A549 (cell line): ENCODE results near the gene AHR. TPM values are rescaled to one million over a fixed set of nuclear protein-coding genes. Genes with fewer than 3 reads are reported as not detected.
A peak's percentile ranks its signal among the peaks of the same experiment; 100 is the strongest.

Experiments used
- ATAC-seq, 2 experiments: fragments of 200-7000 bp in 1 of 2; fragments of >200 bp in 1 of 2; cut with Nextera tagmentation in 1 of 2; cut with Tn5 transposase in 1 of 2; 3 replicates each; pipeline versions ENCODE4 v1.8.0 to v1.9.1; 2018 to 2020; ENCODE audit warnings: mild to moderate bottlenecking in 1 of 2, moderate library complexity in 1 of 2
- CTCF ChIA-PET: fragments of 300-600 bp; sonication (Branson Sonifier 250); formaldehyde crosslinking; extraction: SDS; loops from one replicate; lab custom pipeline; 2021; ENCODE audit warnings: antibody characterized with exemption, inconsistent platforms; lab: Yijun Ruan, JAX
- POLR2A ChIA-PET: fragments of 350-600 bp; formaldehyde crosslinking; extraction: SDS; loops from one replicate; lab custom pipeline; 2021; ENCODE audit warnings: antibody characterized with exemption, inconsistent platforms; lab: Yijun Ruan, JAX
- DNase-seq, 2 experiments: peaks; one replicate each; pipeline versions ENCODE4 v3.0.0 to v3.0.0-alpha.2; 2011 to 2016; ENCODE audit warnings: low read depth in 1 of 2, low spot score in 1 of 2
- FAIRE-seq: peaks from 2 replicates; lab custom pipeline; 2011; peaks lifted over from hg19 to GRCh38; lab: Jason Lieb, UNC
- H3K27ac ChIP-seq, 2 experiments: fragments of >200 bp; sonication (Bioruptor Twin); formaldehyde crosslinking; 3 replicates each; pipeline ENCODE4 v1.5.1; 2016 to 2017
- H3K4me1 ChIP-seq: fragments of >200 bp; sonication (Bioruptor Twin); formaldehyde crosslinking; 3 replicates; pipeline ENCODE4 v1.6.1; 2016
- H3K4me2 ChIP-seq: fragments of >200 bp; sonication (Bioruptor Twin); formaldehyde crosslinking; 3 replicates; pipeline ENCODE4 v1.6.1; 2016
- H3K4me3 ChIP-seq: fragments of >200 bp; sonication (Bioruptor Twin); formaldehyde crosslinking; 3 replicates; pipeline ENCODE4 v1.5.1; 2016
- H3K9me3 ChIP-seq: fragments of >200 bp; sonication (Bioruptor Twin); formaldehyde crosslinking; 3 replicates; pipeline ENCODE4 v1.6.1; 2016
- ATOH8 ChIP-seq: fragments of 250-450 bp; sonication (Bioruptor Pico); IDR thresholded peaks from 2 replicates; pipeline ENCODE4 v1.5.0; 2020; ENCODE audit warnings: low read depth, mild to moderate bottlenecking, moderate library complexity
- BCL3 ChIP-seq: fragments of >200 bp; sonication (Bioruptor Twin); formaldehyde crosslinking; IDR thresholded peaks from 3 replicates; pipeline ENCODE4 v1.6.1; 2016
- BHLHE40 ChIP-seq: IDR thresholded peaks from 2 replicates; pipeline ENCODE4 v1.6.1; 2012; ENCODE audit warnings: low read depth, low read length, inconsistent platforms
- CEBPB ChIP-seq, 2 experiments: fragments of >200 bp in 1 of 2; sonication (Bioruptor Twin) in 1 of 2; formaldehyde crosslinking in 1 of 2; IDR thresholded peaks; 2 replicates each; pipeline ENCODE4 v1.6.1; 2012 to 2016
- CHD2 ChIP-seq: fragments of 150-350 bp; IDR thresholded peaks from 2 replicates; pipeline ENCODE4 v1.6.1; 2014; ENCODE audit warnings: low read length; ENCODE audit not compliant: partially characterized antibody
- EP300 ChIP-seq, 2 experiments: fragments of >200 bp; sonication (Bioruptor Twin); formaldehyde crosslinking; IDR thresholded peaks; 2 replicates in 1 of 2; 3 replicates in 1 of 2; pipeline ENCODE4 v1.6.1; 2016 to 2017
- FOSB ChIP-seq: fragments of 250-450 bp; sonication (Bioruptor Pico); IDR thresholded peaks from 2 replicates; pipeline ENCODE4 v1.5.0; 2020; ENCODE audit warnings: mild to moderate bottlenecking, moderate library complexity
- FOSL2 ChIP-seq, 2 experiments: fragments of 450-650 bp in 1 of 2; fragments of >200 bp in 1 of 2; sonication (Bioruptor Twin) in 1 of 2; formaldehyde crosslinking; IDR thresholded peaks; 2 replicates each; pipeline versions ENCODE4 v1.5.0 to v1.6.1; 2016 to 2020; ENCODE audit warnings: mild to moderate bottlenecking in 1 of 2, moderate library complexity in 1 of 2
- FOXS1 ChIP-seq: fragments of 250-450 bp; sonication (Bioruptor Pico); IDR thresholded peaks from 2 replicates; pipeline ENCODE4 v1.5.0; 2020; ENCODE audit warnings: mild to moderate bottlenecking, moderate library complexity
- GATA3 ChIP-seq: IDR thresholded peaks from 2 replicates; pipeline ENCODE4 v1.6.1; 2012; ENCODE audit warnings: borderline replicate concordance
- HES2 ChIP-seq: fragments of >200 bp; sonication (Bioruptor Twin); formaldehyde crosslinking; IDR thresholded peaks from 2 replicates; pipeline ENCODE4 v1.6.1; 2016
- HOXB5 ChIP-seq: fragments of 250-450 bp; sonication (Bioruptor Pico); IDR thresholded peaks from 2 replicates; pipeline ENCODE4 v1.5.0; 2020; ENCODE audit warnings: mild to moderate bottlenecking, moderate library complexity
- JUN ChIP-seq, 2 experiments: fragments of >200 bp; sonication (Bioruptor Twin); formaldehyde crosslinking; IDR thresholded peaks; 2 replicates in 1 of 2; 3 replicates in 1 of 2; pipeline ENCODE4 v1.6.1; 2016 to 2017
- JUNB ChIP-seq: fragments of >200 bp; sonication (Bioruptor Twin); formaldehyde crosslinking; IDR thresholded peaks from 2 replicates; pipeline ENCODE4 v1.6.1; 2016
- KDM5A ChIP-seq: fragments of 200-600 bp; sonication (generic); IDR thresholded peaks from 2 replicates; pipeline ENCODE4 v1.6.1; 2016; ENCODE audit warnings: antibody characterized with exemption, mild to moderate bottlenecking
- MAFK ChIP-seq: fragments of 450-650 bp; IDR thresholded peaks from 2 replicates; pipeline ENCODE4 v1.6.1; 2014; ENCODE audit not compliant: partially characterized antibody
- MAX ChIP-seq: IDR thresholded peaks from 2 replicates; pipeline ENCODE4 v1.6.1; 2012
- NFE2L2 ChIP-seq: fragments of 150-350 bp; conservative IDR thresholded peaks from 2 replicates; pipeline ENCODE4 v1.6.1; 2014; ENCODE audit warnings: low read length
- NPAS2 ChIP-seq: fragments of 250-450 bp; sonication (Bioruptor Pico); IDR thresholded peaks from 2 replicates; pipeline ENCODE4 v1.8.0; 2022; ENCODE audit warnings: mild to moderate bottlenecking, moderate library complexity, borderline replicate concordance
- RAD21 ChIP-seq, 2 experiments: fragments of >200 bp in 1 of 2; sonication (Bioruptor Twin) in 1 of 2; formaldehyde crosslinking in 1 of 2; IDR thresholded peaks in 1 of 2; conservative IDR thresholded peaks in 1 of 2; 2 replicates in 1 of 2; 3 replicates in 1 of 2; pipeline ENCODE4 v1.6.1; 2012 to 2018; ENCODE audit warnings: inconsistent platforms in 1 of 2
- SMC3 ChIP-seq: fragments of >200 bp; sonication (Bioruptor Twin); formaldehyde crosslinking; IDR thresholded peaks from 3 replicates; pipeline ENCODE4 v1.6.1; 2018; ENCODE audit warnings: inconsistent platforms
- SREBF2 ChIP-seq: fragments of 450-650 bp; IDR thresholded peaks from 2 replicates; pipeline ENCODE4 v1.6.1; 2014; ENCODE audit warnings: mild to moderate bottlenecking, moderate library complexity
- ZNF302 ChIP-seq: fragments of 250-450 bp; sonication (Bioruptor Pico); IDR thresholded peaks from 2 replicates; pipeline ENCODE4 v1.9.0; 2021; ENCODE audit warnings: inconsistent platforms, mild to moderate bottlenecking, moderate library complexity
- ZSCAN20 ChIP-seq: fragments of 250-450 bp; sonication (Bioruptor Pico); IDR thresholded peaks from 2 replicates; pipeline ENCODE4 v1.8.0; 2022; ENCODE audit warnings: mild to moderate bottlenecking, moderate library complexity
- WGBS: methylation state at CpG from one replicate; pipeline ENCODE4 v1.1.6; 2017; ENCODE audit errors: missing lambda C conversion rate; 5-methylcytosine and 5-hydroxymethylcytosine counted together
- polyA plus RNA-seq, 4 experiments: library from polyadenylated mRNA; depleted of rRNA in 3 of 4; stranded (reverse); fragments of >200 nt; fragmentation: RNase III in 1 of 4; extraction: RNeasy Plus Mini Kit Qiagen cat#74134 plus additional on column Dnase treatment in 1 of 4; gene quantifications; 2 replicates in 3 of 4; 3 replicates in 1 of 4; pipeline ENCODE4 v1.2.3, GENCODE V29; 2011 to 2017

The AHR gene
- polyA plus RNA-seq, 2 of the 4 experiments (the other 2 are of a cell fraction), result 9.1 to 14.3 TPM

- peak overlapping the region; percentile 86 for H3K4me2 ChIP-seq
- ChIA-PET CTCF (interaction anchor here (1.0 kb wide), 1 partner anchor 66 kb away, joined by 3 read pairs; no protein-coding TSS in a partner anchor), POLR2A (no interaction called here)
- WGBS, result 90% methylated on average over 8 of the region's 8 CpGs
- H3K4me1 ChIP-seq, result peaks cover 47% of the 10 kb centered on the region
- ATAC-seq, result peak; percentile 53 to 64; a peak in 4 of 6 replicates
- H3K4me3 ChIP-seq, result no peak overlapping the region
- FAIRE-seq, result no peak
- TF ChIP-seq HES2 (peak; percentile 78), RAD21 (conservative IDR thresholded peaks at IDR 0.05 in 1 of 2, IDR thresholded peaks at IDR 0.05 in 1 of 2) (0 out of 5 replicates have a peak, but pooled peaks of 1 of the 2 experiments have one; percentile 9), ZSCAN20 (CRISPR knock-in tag) (no peak), CEBPB (IDR thresholded peaks at IDR 0.05) (peak; percentile 97 to 98)
- no peaks in the 10 kb centered on the region for H3K9me3 ChIP-seq
- peak; percentile 41 to 81 for DNase-seq
- peak overlapping the region; percentile 86 for H3K27ac ChIP-seq
Observed at GRCh38 chr7:17369691-17370426, 71.4 kb downstream of the AHR start.

GRCh38 chr7:17370901-17371585 is 72.6 kb downstream of the AHR start:
- no peak for TF ChIP-seq KDM5A
- no peak for TF ChIP-seq MAX
- no peak for TF ChIP-seq NFE2L2
- 0 out of 5 replicates have a peak, but pooled peaks of 1 of the 2 experiments have one; percentile 0 for TF ChIP-seq RAD21 (conservative IDR thresholded peaks at IDR 0.05 in 1 of 2, IDR thresholded peaks at IDR 0.05 in 1 of 2)
- no peak for TF ChIP-seq SREBF2
- DNase-seq, result peak; percentile 10 to 24
- WGBS, result 59% methylated on average over 4 of the region's 4 CpGs
- no peak for FAIRE-seq
- Histone ChIP-seq H3K4me3 (0 out of 3 replicates have a peak overlapping the region, but pooled peaks have one; percentile 17), H3K9me3 (no peaks in the 10 kb centered on the region), H3K4me1 (peaks cover 47% of the 10 kb centered on the region), H3K27ac (peak overlapping the region; percentile 86), H3K4me2 (peak overlapping the region; percentile 86)
- ATAC-seq, result peak in 1 of 2 experiments; percentile 14; a peak in 2 of 6 replicates
- ChIA-PET CTCF (interaction anchor here (0.6 to 1.0 kb wide), 3 partner anchors 65 to 363 kb away, joined by 3 read pairs; no protein-coding TSS in a partner anchor), POLR2A (no interaction called here)

DNA sequence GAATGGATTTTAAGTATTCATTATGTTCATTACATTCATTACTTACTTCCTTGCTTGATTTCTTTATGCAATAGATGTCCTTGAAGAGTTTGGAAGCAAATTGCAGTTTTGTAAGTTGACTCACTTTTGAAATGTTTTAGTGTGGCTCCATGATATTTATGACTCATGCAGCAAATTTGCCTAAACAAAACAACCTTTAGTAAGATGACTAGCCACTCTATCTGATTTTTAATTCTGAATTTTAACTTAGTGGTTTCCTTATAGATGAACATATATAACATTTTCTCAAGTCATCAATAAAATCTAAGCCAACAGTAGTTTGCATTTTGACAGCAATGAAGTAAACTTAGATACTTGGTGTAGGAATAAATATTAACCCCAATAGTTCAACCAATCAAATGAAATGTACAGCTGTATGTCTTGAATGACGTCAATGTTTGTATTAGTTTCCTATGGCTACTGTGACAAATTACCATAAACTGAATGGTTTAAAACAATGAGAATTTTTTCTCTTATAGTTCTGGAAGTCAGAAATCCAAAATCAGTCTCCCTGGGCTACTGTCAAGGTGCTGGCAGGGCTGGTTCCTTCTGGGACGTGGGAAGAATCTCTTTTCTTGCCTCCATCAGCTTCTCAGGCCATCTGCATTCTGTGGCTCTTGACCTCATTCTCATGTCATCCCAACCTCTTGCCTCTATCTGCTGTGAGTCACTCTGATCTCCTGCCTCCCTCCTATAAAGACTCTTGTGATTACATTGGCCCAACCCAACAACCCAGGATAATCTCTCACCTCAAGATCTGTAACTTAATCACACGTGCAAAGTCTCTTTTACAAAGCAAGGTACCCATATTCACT is 73.4 kb downstream of the AHR start:
- H3K4me1 ChIP-seq, result peaks cover 47% of the 10 kb centered on the region
- H3K4me3 ChIP-seq, result no peak overlapping the region
- 4% methylated on average over 3 of the region's 3 CpGs for WGBS
- H3K9me3 ChIP-seq, result no peaks in the 10 kb centered on the region
- ATAC-seq (peak; percentile 92 to 93), FAIRE-seq (peak; percentile 67), DNase-seq (peak; percentile 77 to 92)
- POLR2A ChIA-PET, result no interaction called here
- H3K4me2 ChIP-seq, result peak overlapping the region; percentile 86
- CTCF ChIA-PET, result interaction anchor here (0.8 kb wide), 1 partner anchor 389 kb away, joined by 3 read pairs; no protein-coding TSS in a partner anchor
- peak overlapping the region; percentile 86 for H3K27ac ChIP-seq
- TF ChIP-seq CEBPB (IDR thresholded peaks at IDR 0.05) (peak; percentile 69 to 85; a peak in 3 of 4 replicates), BCL3 (peak; percentile 14; the same call in 1 of the 3 replicates), JUNB (peak; percentile 81), FOSL2 (IDR thresholded peaks at IDR 0.05) (peak; percentile 89), FOSL2 (CRISPR knock-in tag; IDR thresholded peaks at IDR 0.05) (peak; percentile 99), GATA3 (peak; percentile 73; the same call in 1 of the 2 replicates), NPAS2 (no peak), NFE2L2 (no peak), FOSB (CRISPR knock-in tag) (no peak), ATOH8 (CRISPR knock-in tag) (0 out of 2 replicates have a peak, but pooled peaks have one; percentile 38), RAD21 (conservative IDR thresholded peaks at IDR 0.05 in 1 of 2, IDR thresholded peaks at IDR 0.05 in 1 of 2) (peak in 1 of 2 experiments; percentile 21; a peak in 2 of 5 replicates), SMC3 (0 out of 3 replicates have a peak, but pooled peaks have one; percentile 12), BHLHE40 (peak; percentile 67; the same call in 1 of the 2 replicates), ZNF302 (no peak), HOXB5 (CRISPR knock-in tag) (no peak), MAFK (peak; percentile 69), EP300 (IDR thresholded peaks at IDR 0.05) (peak; percentile 19 to 36; a peak in 2 of 5 replicates), FOXS1 (peak; percentile 16; the same call in 1 of the 2 replicates), JUN (IDR thresholded peaks at IDR 0.05) (peak in 1 of 2 experiments; percentile 57; a peak in 2 of 5 replicates), HES2 (0 out of 2 replicates have a peak, but pooled peaks have one; percentile 15), MAX (peak; percentile 61), CHD2 (no peak)
